ENCODE measurements around the gene SLIRP. TPM values are rescaled to one million over a fixed set of nuclear protein-coding genes. Genes with fewer than 3 reads are reported as not detected.
A peak's percentile ranks its signal among the peaks of the same experiment; 100 is the strongest.
"Not testable (repeated sequence)": the region's sequence is repeated elsewhere in the genome, so short reads cannot be mapped to it uniquely, and the experiment has no call there.

The SLIRP gene
- polyA plus RNA-seq, 1 of the 3 experiments (the other 2 are of a cell fraction), result 306 TPM

DNA sequence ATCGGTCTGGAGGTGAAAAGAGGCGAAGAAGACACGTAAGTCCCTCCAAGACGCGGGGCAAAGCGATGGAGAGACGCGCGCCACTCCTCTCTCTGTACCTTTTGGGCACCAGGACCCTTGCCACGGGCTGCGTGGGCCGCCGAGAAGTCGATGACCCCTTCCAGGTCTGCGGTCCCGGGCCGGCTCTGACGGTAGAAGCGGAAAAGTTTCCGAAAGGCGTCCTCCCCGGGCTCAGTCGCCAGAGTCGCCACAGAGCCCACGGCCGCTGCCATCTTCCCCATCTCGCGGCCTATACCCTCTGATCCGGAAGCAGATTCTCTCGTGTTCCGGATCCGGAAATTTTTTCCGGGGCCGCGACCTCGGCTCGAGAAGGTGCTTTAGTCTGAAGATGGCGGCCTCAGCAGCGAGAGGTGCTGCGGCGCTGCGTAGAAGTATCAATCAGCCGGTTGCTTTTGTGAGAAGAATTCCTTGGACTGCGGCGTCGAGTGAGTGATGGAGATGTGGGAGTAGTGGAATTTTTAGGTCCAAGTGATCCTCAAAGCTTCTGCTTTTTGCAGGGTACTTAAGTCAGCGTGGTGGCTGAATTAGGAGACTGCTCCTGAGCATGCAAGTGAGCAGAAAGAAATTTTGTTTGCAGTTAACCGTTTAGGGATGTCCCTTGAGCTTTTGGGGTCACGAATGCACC lies at the start of gene SLIRP, which contains the start of gene ALKBH1 (continued):
- TF ChIP-seq, protein P1, sequence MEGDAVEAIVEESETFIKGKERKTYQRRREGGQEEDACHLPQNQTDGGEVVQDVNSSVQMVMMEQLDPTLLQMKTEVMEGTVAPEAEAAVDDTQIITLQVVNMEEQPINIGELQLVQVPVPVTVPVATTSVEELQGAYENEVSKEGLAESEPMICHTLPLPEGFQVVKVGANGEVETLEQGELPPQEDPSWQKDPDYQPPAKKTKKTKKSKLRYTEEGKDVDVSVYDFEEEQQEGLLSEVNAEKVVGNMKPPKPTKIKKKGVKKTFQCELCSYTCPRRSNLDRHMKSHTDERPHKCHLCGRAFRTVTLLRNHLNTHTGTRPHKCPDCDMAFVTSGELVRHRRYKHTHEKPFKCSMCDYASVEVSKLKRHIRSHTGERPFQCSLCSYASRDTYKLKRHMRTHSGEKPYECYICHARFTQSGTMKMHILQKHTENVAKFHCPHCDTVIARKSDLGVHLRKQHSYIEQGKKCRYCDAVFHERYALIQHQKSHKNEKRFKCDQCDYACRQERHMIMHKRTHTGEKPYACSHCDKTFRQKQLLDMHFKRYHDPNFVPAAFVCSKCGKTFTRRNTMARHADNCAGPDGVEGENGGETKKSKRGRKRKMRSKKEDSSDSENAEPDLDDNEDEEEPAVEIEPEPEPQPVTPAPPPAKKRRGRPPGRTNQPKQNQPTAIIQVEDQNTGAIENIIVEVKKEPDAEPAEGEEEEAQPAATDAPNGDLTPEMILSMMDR (IDR thresholded peaks at IDR 0.05), result no peak
- no peak for TF ChIP-seq NRF1 (IDR thresholded peaks at IDR 0.05; ENCODE audit: low read depth, low read length)

DNA sequence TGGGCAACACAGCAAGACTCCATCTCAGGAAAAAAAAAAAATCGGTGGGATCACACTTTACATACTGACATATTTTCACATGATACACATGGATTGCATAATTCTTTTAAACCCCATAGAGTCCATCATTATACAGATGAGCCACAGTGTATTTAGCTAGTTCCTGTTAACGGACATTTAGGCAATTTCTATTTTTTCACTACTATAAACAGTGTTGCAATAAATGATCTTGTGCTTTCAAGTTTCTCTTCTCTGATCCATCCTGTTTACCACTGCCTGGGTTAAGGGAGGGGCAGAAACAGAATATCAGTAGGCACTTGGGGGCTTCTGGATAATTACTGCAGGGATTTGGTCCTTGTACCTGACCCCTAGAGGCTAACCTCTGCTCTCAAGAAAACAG lies 48.1 kb upstream of the SLIRP start:
- Histone ChIP-seq H3K36me3 (replicated peaks in 1 of 2; ENCODE audit: control insufficient read depth in 1 of 2, insufficient read depth in 2 of 2, low read length in 1 of 2) (no peaks in the 10 kb centered on the region), H3K9ac (no peak overlapping the region), H3F3A (replicated peaks; ENCODE audit: insufficient read depth) (peaks cover 5% of the 10 kb centered on the region), H3K4me1 (ENCODE audit: control insufficient read depth in 1 of 2, insufficient read depth in 2 of 2, low read depth in 1 of 2, low read length in 1 of 2) (peaks cover 0 to 5% of the 10 kb centered on the region in 2 experiments; a peak in 1 of 4 replicates), H3K4me3 (ENCODE audit: low read depth in 2 of 2, low read length in 1 of 2) (no peak overlapping the region), H3K27ac (ENCODE audit: low read depth in 2 of 2, low read length in 1 of 2) (no peak overlapping the region), H3K9me2 (no peaks in the 10 kb centered on the region), H3K27me3 (ENCODE audit: insufficient read depth) (no peaks in the 10 kb centered on the region), H2AFZ (ENCODE audit: low read depth) (no peak overlapping the region), H3K79me2 (ENCODE audit: insufficient read depth) (no peaks in the 10 kb centered on the region), H4K20me1 (ENCODE audit: insufficient read depth) (no peaks in the 10 kb centered on the region), H3K9me3 (no peaks in the 10 kb centered on the region), H3K4me2 (no peak overlapping the region)
- TF ChIP-seq SIN3A (IDR thresholded peaks at IDR 0.05; ENCODE audit: borderline replicate concordance, low read depth, low read length) (no peak), JUND (IDR thresholded peaks at IDR 0.05) (no peak)
- POLR2A ChIA-PET, result no interaction called here
- 76% methylated on average over 2 of the region's 2 CpGs for WGBS (ENCODE audit: low lambda C conversion rate)
- CTCF ChIA-PET, result interaction anchor here (0.7 kb wide), 1 partner anchor 902 kb away, joined by 3 read pairs; no protein-coding TSS in a partner anchor
- DNase-seq, result no peak

DNA sequence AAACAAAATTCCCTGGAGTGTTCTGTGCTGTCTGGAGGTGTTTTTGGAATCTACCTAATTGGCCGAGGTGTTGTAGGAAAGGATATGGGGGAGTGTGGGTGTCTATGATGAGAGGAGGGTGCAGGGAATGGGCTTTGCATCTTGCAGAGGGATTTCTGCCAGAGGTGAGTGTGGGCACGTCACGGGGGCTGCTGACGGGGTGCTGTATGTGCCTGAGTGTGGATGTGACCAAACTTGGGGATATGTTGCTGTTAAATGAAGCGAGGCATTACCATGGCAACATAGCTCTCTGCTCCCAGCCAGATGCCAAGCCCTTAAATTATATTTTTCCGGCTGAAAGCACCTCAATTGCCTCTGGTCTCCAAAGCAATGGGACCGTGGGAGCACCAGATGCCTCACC lies 47.1 kb upstream of the SLIRP start:
- no peak overlapping the region for H3K9ac ChIP-seq
- no peaks in the 10 kb centered on the region for H3K9me2 ChIP-seq
- TF ChIP-seq JUND (IDR thresholded peaks at IDR 0.05), result no peak
- no peak for TF ChIP-seq TAF1 (IDR thresholded peaks at IDR 0.05; ENCODE audit: borderline replicate concordance, low read depth, low read length)
- no peak for TF ChIP-seq SIN3A (IDR thresholded peaks at IDR 0.05; ENCODE audit: borderline replicate concordance, low read depth, low read length)
- no peak for TF ChIP-seq GABPA (IDR thresholded peaks at IDR 0.05; ENCODE audit: low read depth)
- no peak for TF ChIP-seq RCOR1 (IDR thresholded peaks at IDR 0.05; ENCODE audit: low read length)
- TF ChIP-seq, protein P2, sequence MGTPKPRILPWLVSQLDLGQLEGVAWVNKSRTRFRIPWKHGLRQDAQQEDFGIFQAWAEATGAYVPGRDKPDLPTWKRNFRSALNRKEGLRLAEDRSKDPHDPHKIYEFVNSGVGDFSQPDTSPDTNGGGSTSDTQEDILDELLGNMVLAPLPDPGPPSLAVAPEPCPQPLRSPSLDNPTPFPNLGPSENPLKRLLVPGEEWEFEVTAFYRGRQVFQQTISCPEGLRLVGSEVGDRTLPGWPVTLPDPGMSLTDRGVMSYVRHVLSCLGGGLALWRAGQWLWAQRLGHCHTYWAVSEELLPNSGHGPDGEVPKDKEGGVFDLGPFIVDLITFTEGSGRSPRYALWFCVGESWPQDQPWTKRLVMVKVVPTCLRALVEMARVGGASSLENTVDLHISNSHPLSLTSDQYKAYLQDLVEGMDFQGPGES (IDR thresholded peaks at IDR 0.05; ENCODE audit: low read depth, low read length), result no peak
- TF ChIP-seq ELF1 (IDR thresholded peaks at IDR 0.05), result no peak
- TF ChIP-seq RAD21 (IDR thresholded peaks at IDR 0.05; ENCODE audit: low read length), result no peak
- no peak for TF ChIP-seq FOSL2 (IDR thresholded peaks at IDR 0.05; ENCODE audit: borderline replicate concordance, low read depth)
- TF ChIP-seq, protein P3, sequence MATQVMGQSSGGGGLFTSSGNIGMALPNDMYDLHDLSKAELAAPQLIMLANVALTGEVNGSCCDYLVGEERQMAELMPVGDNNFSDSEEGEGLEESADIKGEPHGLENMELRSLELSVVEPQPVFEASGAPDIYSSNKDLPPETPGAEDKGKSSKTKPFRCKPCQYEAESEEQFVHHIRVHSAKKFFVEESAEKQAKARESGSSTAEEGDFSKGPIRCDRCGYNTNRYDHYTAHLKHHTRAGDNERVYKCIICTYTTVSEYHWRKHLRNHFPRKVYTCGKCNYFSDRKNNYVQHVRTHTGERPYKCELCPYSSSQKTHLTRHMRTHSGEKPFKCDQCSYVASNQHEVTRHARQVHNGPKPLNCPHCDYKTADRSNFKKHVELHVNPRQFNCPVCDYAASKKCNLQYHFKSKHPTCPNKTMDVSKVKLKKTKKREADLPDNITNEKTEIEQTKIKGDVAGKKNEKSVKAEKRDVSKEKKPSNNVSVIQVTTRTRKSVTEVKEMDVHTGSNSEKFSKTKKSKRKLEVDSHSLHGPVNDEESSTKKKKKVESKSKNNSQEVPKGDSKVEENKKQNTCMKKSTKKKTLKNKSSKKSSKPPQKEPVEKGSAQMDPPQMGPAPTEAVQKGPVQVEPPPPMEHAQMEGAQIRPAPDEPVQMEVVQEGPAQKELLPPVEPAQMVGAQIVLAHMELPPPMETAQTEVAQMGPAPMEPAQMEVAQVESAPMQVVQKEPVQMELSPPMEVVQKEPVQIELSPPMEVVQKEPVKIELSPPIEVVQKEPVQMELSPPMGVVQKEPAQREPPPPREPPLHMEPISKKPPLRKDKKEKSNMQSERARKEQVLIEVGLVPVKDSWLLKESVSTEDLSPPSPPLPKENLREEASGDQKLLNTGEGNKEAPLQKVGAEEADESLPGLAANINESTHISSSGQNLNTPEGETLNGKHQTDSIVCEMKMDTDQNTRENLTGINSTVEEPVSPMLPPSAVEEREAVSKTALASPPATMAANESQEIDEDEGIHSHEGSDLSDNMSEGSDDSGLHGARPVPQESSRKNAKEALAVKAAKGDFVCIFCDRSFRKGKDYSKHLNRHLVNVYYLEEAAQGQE (IDR thresholded peaks at IDR 0.05; ENCODE audit: low read depth, low read length), result no peak
- TF ChIP-seq SMC3 (IDR thresholded peaks at IDR 0.05; ENCODE audit: low read depth, low read length), result no peak
- 66% methylated on average over 7 of the region's 7 CpGs for WGBS (ENCODE audit: low lambda C conversion rate)
- no peaks in the 10 kb centered on the region for H3K27me3 ChIP-seq (ENCODE audit: insufficient read depth)
- POLR2A ChIA-PET, result no interaction called here
- H3F3A ChIP-seq (replicated peaks; ENCODE audit: insufficient read depth), result peaks cover 5% of the 10 kb centered on the region
- no peaks in the 10 kb centered on the region for H4K20me1 ChIP-seq (ENCODE audit: insufficient read depth)
- DNase-seq, result peak; percentile 37
- no peaks in the 10 kb centered on the region for H3K9me3 ChIP-seq
- CTCF ChIA-PET, result interaction anchor here (0.6 kb wide), 1 partner anchor 21 kb away, joined by 3 read pairs; no protein-coding TSS in a partner anchor
- no peak overlapping the region for H3K4me3 ChIP-seq (ENCODE audit: low read depth in 2 of 2, low read length in 1 of 2)
- H3K4me2 ChIP-seq, result no peak overlapping the region
- H3K27ac ChIP-seq (ENCODE audit: low read depth in 2 of 2, low read length in 1 of 2), result no peak overlapping the region
- peaks cover 0 to 5% of the 10 kb centered on the region in 2 experiments; a peak in 1 of 4 replicates for H3K4me1 ChIP-seq (ENCODE audit: control insufficient read depth in 1 of 2, insufficient read depth in 2 of 2, low read depth in 1 of 2, low read length in 1 of 2)
- no peaks in the 10 kb centered on the region for H3K36me3 ChIP-seq (replicated peaks in 1 of 2; ENCODE audit: control insufficient read depth in 1 of 2, insufficient read depth in 2 of 2, low read length in 1 of 2)
- no peak overlapping the region for H2AFZ ChIP-seq (ENCODE audit: low read depth)
- no peaks in the 10 kb centered on the region for H3K79me2 ChIP-seq (ENCODE audit: insufficient read depth)

DNA sequence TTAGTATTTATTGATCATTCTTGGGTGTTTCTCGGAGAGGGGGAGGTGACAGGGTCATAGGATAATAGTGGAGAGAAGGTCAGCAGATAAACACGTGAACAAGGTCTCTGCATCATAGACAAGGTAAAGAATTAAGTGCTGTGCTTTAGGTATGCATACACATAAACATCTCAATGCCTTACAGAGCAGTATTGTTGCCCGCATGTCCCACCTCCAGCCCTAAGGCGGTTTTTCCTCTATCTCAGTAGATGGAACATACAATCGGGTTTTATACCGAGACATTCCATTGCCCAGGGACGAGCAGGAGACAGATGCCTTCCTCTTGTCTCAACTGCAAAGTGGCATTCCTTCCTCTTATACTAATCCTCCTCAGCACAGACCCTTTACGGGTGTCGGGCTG lies 46.3 kb upstream of the SLIRP start:
- POLR2A ChIA-PET; H3K27ac ChIP-seq (ENCODE audit: low read depth in 2 of 2, low read length in 1 of 2); H3K4me2 ChIP-seq; H3K9me3 ChIP-seq; H3K79me2 ChIP-seq (ENCODE audit: insufficient read depth); CTCF ChIA-PET; H3F3A ChIP-seq (replicated peaks; ENCODE audit: insufficient read depth); H4K20me1 ChIP-seq (ENCODE audit: insufficient read depth); H3K9me2 ChIP-seq; H3K4me1 ChIP-seq (ENCODE audit: control insufficient read depth in 1 of 2, insufficient read depth in 2 of 2, low read depth in 1 of 2, low read length in 1 of 2); H3K4me3 ChIP-seq (ENCODE audit: low read depth in 2 of 2, low read length in 1 of 2); H3K27me3 ChIP-seq (ENCODE audit: insufficient read depth); H3K36me3 ChIP-seq (replicated peaks in 1 of 2; ENCODE audit: control insufficient read depth in 1 of 2, insufficient read depth in 2 of 2, low read length in 1 of 2); DNase-seq; H3K9ac ChIP-seq; H2AFZ ChIP-seq (ENCODE audit: low read depth): not testable (repeated sequence)
- WGBS (ENCODE audit: low lambda C conversion rate), result 80% methylated on average over 8 of the region's 9 CpGs
